ENCODE results near the gene RELN.

- TF ChIP-seq POLR2A (IDR thresholded peaks at IDR 0.05; ENCODE audit: extremely low read depth, insufficient read length) (no peak), MAX (IDR thresholded peaks at IDR 0.05; ENCODE audit: low read depth, low read length) (no peak), MYC (IDR thresholded peaks at IDR 0.05; ENCODE audit: low read depth, low read length) (no peak)
- TF ChIP-seq, protein P1, sequence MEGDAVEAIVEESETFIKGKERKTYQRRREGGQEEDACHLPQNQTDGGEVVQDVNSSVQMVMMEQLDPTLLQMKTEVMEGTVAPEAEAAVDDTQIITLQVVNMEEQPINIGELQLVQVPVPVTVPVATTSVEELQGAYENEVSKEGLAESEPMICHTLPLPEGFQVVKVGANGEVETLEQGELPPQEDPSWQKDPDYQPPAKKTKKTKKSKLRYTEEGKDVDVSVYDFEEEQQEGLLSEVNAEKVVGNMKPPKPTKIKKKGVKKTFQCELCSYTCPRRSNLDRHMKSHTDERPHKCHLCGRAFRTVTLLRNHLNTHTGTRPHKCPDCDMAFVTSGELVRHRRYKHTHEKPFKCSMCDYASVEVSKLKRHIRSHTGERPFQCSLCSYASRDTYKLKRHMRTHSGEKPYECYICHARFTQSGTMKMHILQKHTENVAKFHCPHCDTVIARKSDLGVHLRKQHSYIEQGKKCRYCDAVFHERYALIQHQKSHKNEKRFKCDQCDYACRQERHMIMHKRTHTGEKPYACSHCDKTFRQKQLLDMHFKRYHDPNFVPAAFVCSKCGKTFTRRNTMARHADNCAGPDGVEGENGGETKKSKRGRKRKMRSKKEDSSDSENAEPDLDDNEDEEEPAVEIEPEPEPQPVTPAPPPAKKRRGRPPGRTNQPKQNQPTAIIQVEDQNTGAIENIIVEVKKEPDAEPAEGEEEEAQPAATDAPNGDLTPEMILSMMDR (IDR thresholded peaks at IDR 0.05; ENCODE audit: low read depth, low read length), result no peak
These were observed 122.5 kb downstream of the RELN start for GRCh38 chr7:103866919-103867318.
